Stimulated activated CD4-positive, alpha-beta T cell treated with anti-CD3 and anti-CD28 coated beads, Interleukin-12 subunit alpha, Interleukin-12 subunit beta, amount 100 ng/mL, for 48 hours (primary cell): ENCODE measurements around the gene FOSL2.

ENCODE experiments used
- DNase-seq, 3 donors: peaks; one replicate each; pipeline ENCODE4 v3.0.0-alpha.2; 2020; ENCODE audit warnings: low read depth in 2 of 3, low spot score in 1 of 3

The FOSL2 gene

DNA sequence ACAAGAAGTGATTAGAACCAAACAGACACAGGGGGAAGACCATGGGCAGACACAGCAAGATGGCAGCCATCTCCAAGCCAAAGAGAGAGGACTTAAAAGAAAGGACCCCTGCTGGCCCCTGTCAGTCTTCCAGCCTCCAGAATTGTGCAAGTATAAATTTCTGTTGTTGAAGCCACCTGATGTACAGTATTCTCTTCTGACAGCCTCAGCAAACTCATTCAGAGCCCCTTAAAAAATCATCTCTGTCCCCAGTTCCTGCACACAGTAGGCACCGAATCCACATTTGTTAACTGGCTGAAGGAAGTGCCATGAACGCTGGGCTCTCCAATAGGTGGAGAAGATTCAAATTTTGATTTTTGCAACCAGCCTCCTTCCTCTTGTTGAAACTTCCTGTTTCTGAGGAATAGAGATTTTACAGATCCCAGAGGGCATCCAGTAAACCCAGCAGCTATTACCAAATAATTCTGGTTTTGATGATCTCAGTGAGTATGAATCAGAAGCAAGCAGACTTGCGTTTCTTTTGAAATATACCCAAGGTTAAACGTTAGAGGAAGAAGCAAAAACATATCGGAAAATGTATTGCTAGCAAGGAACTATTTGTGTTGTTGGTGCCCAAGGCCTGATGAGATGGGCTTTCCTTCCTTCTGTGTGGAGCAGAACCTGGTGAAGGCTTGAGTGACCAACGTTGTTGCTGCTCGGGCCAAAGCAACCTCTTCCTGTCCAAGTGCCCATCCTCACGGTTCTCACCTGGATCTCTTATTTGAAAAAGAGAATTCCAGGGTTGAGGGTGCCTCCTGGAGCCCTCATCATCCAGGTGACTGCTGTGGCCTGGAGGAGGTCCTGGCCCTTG lies 55.5 kb downstream of the FOSL2 start:
- no peak for DNase-seq

DNA sequence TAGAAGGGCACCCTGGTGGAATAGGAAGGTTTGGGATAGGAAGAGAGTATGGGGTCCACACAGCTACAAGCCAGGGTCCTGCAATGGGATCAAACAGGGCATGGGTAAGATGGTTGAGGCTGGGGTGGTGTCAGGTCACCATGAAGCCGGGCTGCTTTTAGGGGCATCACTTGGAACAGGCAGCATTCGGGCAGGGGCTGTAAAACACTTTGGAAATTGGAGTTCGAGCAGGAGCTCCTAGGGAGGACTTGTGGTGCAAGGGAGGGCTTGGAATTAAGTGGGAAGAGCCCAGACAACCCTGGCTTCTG lies 56.1 kb downstream of the FOSL2 start:
- DNase-seq: no peak

DNA sequence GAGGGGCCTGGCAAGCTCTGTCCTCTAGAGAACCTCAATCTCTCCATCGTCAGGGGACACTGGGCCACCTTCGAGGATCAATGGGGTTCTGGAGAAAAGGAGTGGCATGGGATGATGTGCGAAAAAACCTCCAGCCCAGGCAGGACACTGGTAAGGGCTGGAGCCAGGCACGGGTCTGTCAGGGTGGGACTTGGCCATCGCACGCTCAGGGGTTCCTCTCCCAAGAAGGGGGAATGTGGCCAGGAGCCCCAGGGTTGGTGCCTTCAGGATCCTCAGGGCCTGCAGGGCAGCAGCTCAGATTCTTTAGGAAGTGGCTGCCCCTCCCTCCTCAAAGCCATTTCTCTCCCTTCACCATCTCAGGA lies 56.4 kb downstream of the FOSL2 start:
- DNase-seq: no peak

DNA sequence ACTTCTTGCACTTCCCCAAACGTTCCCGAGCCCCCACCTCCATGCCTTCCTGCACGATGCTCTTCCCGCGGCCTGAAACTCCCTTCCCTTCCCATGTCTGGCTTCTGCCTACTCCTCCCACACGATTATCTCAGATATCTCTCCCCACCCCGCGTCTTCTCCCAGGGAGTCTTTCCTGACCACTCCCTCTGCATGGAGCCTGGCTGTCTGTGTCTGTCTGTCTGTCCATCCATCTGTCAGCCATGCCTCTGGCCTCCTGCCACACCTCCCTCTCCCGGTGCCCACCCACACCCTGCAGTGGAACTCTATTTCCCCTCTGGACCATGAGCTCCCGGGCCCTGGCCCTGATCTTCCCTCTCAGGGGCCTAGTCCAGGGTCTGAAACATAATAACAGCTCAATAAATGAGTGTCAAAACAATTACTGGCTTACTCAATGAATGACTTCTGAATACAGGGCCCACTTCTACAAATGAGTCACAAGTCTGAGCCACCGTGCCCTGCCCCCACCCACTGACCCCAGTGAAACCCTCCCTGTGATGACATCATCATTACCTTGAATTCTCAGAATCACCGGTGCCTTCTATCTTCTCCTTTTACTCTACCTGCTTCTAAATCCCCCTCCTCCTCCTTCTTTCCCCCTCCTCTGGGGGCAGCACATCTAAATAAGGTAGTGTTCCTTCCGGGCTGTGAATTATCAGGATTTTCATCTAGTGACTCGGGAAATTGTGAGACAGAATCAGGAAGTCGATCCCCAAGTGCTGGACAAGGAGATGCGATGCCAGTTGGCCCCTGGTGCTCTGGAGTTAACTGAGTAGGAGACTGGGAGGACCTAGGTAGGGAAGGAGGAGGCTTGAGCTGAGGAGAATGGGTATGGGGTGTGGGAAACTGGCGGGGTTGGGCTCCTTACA lies 57.1 kb downstream of the FOSL2 start:
- DNase-seq: peak; percentile 85 to 89 (median 88)

DNA sequence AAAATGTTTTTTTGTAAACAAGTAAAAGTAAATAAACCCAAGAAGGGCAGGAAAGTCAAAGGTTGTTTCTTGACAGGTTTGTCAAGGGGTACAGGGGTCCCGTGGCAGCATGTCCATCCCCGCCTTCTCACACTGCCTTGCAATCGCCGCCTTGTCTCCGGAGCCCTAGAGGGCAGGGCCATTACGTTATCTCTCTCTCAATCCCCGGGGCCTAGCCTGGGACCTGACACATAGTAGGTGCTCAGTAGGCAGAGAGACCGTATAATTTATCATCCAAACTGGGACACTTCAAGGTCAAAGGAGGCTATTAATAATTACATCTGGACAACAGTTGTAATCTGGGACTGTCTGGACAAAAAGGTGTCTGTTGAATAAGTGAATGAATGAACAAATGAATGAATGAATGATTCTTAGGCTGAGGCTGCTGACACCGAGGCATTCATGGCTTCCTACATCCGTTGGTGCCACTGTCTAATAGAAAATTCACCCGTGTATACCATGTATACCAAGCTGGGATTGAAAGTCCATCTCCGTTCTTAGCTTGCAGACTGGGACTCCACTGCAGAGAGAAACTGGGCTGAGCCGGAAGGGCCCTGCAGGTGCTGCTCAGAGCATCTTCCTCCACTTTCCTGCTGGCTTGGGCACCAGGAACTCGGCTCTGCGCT lies 58.4 kb downstream of the FOSL2 start:
- DNase-seq: no peak

DNA sequence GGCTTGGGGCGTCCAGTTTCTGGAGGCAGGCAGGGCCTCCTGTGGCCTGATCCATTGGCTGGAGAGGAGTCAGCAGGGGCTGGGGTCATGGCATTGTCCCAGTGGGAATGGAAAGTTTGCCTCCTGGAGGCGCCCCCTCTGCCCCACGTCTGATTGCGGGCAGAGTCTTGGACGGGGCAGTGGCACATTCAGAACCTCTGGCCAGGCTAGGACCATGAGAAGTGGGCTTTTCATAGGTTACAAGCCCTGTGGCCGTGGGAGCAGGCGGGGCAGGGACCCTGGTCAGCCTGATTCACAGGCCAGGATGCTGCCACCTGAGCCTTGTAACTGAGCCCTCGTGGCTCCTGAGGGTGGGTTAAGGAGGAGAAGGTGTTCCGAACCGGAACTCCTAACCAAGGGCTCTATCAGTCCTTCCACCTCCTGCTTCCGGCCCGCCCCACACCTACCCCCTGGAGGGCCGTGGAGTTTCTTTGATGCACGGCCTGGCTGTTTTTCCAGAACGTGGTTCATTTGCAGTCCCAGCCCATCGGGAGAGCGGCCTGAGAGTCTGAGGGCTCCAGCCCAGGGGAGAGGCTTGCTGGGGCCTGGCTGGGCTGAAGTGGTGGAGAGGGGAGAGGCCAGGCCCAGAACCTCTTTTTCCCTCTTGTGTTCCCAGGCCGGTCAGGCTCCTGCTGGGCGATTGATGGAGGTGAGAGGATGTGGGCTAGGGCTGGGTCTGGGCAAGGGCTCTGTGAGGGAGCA lies 59.3 kb downstream of the FOSL2 start:
- no peak for DNase-seq

DNA sequence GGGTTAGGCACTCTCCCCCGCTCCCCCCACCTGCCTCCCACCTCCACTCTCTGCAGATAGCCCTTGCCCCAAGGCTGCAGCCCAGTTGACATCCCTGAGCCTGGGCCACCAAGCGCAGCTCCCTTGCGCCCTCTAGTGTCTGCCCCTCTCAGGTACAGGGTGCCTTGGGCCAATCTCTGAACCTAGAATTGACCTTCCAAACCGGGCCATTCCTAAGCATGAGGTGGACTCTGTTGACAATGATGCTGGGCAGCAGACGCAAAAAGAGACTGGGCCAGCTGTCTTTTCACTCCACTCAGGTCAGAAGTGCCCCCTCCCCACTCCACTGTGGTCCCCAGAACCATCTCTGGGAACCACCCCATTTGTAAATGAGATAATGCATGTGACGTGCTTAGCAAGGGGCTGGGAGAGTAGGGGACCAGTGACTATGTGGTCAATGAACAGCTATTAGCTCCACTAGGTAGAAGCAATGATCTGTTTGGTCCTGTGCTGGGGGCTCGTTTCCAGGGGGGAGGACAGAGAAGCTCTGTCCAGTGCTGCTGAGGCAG lies 60.0 kb downstream of the FOSL2 start:
- peak; percentile 71 to 93 (median 77) for DNase-seq

DNA sequence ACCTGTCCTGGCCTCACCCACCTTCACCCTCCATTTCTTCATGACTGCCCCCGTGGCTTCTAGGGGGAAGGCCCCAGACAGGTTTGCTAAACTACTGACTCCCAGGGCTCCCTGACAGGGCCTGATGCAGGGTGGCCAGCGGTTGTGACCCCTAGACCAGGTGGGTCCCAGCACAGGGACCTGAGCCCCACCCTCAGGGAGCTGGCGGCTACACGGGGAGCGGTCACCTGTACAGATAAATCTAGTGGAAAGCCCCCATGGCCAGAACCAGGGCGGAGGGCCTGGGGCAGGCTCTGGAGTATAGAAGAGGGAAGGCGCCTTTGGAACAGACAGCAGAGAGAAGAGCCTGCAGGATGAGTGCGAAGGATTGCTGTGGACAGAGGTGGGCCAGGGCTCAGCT lies 60.7 kb downstream of the FOSL2 start:
- no peak for DNase-seq

DNA sequence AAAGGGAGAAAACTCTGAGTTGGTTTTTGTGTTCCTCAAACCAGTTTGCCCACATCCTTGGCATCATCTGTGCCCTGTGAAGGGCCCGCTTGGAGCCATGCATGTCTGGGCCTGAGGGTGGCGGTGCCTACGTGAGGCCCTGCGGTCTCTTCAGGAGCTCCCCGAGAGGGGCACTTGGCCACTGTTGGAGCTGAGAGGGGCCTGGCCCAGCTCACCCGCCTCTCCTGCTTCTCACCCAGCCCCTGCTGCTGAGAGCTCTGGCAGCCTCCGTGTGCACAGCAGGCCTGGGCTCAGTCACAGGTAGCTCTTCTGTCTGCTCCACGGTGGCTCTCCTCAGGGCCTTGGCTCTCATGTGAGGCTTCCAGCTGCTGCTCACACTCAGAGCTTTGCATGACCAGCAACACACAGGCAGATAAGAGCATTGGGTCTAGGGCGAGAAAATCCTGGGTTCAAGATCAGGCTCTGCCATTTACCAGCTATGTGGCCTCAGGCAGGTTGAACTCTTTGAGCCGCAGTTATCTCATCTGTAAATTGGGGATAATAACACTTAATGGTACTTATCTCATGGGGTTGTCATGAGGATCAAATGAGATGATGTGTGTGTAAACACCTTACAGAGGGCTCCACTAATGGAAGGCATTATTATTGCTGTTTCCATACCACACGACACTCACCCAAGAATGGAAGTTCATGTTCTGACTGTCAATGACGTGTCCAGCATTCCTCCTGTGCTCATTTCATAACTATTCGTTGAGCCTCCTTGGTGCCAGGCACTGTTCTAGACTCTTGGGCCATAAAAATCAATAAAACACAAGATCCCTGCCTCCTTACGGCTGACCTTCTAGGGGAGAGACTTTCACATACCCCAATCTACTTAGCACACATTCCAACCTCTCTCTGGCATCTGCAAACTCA lies 61.6 kb downstream of the FOSL2 start:
- no peak for DNase-seq

DNA sequence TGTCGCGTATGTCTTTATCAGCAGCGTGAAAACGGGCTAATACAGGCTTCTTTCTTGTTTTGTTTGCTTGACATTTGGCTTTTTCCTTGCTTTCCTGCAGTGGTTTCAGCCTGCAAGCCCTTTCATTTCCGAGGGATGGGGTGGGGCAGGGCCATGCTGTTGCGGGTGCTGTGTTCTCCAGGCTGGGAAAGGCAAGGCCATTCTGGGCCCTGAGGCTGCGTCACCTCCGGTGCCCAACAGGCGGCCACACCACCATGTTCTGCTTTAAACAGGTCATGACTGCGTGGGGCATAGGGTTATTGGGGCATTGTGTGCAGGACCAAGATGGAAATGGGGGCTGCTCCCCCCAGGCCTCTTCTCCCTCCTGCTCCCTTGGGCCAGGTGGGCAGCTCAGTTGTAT lies 64.6 kb downstream of the FOSL2 start:
- no peak for DNase-seq

DNA sequence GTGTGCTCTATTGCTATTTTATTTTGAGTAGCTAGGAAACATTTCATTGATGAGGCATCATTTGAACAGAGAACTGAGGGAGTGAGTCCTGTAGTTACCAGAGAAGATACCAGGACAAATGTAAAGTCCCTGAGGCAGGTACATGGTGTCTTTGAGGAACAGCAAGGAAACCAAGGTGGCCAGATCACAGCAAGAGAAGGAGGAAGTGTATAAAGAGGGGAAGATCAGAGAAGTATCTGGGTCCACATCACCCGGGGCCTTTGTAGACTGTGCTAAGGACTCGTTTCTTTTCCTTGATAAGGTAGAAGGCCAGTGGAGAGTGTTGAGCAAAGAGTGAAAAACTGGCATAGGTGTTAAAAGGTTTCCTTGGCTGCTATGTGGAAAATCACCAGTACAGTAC lies 68.4 kb downstream of the FOSL2 start:
- DNase-seq: no peak

DNA sequence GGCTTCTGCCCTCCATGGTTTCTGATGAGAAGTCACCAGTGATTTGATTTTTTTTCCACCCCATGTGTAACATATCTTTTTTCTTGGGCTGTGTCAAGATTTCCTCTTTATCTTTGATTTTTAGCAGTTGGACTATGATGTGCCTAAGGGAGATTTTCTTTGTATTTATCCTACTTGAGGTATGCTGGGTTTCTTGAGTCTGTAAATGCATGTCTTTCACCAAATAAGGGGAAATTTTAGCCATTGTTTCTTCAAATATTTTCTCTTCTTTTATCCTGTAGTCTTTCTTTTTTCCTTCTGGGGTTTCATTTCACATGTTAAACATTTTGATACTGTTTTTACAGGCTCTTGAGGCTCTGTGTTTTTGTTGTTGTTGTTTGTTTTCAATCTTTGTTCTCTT lies 69.5 kb downstream of the FOSL2 start:
- no peak for DNase-seq

DNA sequence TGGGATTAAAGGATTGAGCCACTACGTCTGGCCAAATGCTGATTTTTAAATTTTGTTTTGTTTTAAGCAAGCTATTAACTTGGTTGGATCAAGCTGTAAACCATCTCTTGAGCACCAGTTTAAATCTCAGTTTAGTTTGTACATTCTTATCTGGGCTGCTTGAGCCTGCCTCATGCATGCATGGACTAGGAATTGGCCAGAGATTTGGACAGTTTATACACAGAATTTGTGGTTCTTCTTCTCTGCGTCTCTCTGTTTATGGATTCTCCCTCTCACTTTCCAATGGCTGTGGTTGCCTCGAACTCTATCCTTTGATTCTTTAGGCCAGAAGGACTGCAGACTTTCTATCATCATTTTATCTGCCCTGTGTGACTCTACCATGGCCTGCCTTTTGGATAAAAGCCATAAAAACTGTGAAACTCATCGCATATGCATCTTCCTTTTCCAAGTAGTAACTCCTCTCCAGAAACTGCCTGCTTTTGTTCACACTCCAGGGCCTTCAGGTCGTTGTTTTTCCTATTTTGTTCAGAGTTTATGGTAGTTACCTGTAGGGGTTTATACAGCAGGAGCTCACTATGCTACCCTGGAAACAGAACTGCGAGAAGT lies 70.7 kb downstream of the FOSL2 start:
- no peak for DNase-seq

DNA sequence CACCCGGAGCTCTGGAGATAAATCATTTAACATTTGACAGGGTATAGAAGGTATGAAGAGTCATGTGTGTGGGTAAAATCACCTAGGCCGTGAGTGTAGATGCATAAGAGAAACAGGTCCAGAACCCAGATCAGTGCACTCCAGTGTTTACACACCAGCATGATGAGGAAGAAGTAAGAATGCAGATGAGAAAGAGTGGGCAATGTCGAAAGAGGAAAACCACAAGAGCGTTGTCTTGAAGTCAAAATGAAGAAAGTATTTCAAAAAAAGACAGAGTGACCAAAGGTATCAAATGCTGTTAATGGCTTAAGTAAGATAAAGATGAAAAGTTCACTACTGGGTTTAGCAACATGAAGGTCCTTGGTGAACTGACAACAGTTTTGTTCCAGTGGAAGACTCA lies 71.2 kb downstream of the FOSL2 start:
- DNase-seq: no peak

DNA sequence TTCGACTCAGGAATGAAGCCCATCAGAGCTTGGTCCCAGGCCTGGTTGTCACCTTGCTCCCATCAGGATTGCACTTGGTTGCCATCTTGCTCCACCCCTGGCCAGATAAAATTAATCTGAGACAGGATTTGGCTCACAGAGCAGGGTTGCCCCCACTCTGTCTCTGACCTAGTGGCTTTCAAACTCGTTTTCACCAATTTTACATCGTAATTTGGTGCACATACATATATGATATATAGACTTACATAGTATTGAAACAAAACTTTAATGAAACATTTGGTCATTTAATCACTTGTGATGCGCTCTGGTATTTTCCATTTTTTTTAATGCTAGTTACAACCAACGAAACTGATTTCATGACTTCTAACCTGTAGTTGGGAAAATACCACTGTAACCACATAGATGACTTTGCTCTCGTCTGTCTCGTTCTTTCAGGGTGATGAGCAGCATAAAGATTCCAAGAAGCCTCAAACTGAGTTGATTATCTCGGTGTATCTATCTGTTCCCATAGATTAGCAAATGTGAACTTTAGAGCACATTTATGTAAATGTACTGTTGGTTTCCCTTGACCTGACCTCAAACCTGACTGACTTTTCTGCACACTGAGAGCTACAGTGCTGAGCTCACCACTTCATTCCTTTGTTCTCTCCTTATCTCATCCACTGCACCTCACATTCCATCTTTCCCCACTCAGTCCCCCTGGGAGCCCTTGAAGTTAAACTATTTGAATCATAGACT lies 72.7 kb downstream of the FOSL2 start:
- no peak for DNase-seq
